BE2C (cell line): Measurements from ENCODE around the gene OVOL3.

ENCODE experiments used
- DNase-seq: peaks from one replicate; pipeline ENCODE4 v3.0.0-alpha.2; 2020
- H3K27me3 ChIP-seq: fragments of 250-450 bp; sonication (Bioruptor Pico); 2 replicates; pipeline ENCODE4 v1.5.1; 2020; ENCODE audit warnings: mild to moderate bottlenecking
- H3K36me3 ChIP-seq: fragments of 250-450 bp; sonication (Bioruptor Pico); 2 replicates; pipeline ENCODE4 v1.5.1; 2020; ENCODE audit warnings: mild to moderate bottlenecking
- H3K4me1 ChIP-seq: fragments of 250-450 bp; sonication (Bioruptor Pico); 2 replicates; pipeline ENCODE4 v1.5.1; 2020
- H3K4me3 ChIP-seq: 2 replicates; pipeline ENCODE4 v1.5.1; 2011; ENCODE audit warnings: low read depth, low read length
- H3K9me3 ChIP-seq: fragments of 250-450 bp; sonication (Bioruptor Pico); 2 replicates; pipeline ENCODE4 v1.5.1; 2020
- TF ChIP-seq, protein P1 (sequence below): IDR thresholded peaks from 2 replicates; pipeline ENCODE4 v1.5.1; 2012; ENCODE audit warnings: mild to moderate bottlenecking, low read depth, low read length

The OVOL3 gene

DNA sequence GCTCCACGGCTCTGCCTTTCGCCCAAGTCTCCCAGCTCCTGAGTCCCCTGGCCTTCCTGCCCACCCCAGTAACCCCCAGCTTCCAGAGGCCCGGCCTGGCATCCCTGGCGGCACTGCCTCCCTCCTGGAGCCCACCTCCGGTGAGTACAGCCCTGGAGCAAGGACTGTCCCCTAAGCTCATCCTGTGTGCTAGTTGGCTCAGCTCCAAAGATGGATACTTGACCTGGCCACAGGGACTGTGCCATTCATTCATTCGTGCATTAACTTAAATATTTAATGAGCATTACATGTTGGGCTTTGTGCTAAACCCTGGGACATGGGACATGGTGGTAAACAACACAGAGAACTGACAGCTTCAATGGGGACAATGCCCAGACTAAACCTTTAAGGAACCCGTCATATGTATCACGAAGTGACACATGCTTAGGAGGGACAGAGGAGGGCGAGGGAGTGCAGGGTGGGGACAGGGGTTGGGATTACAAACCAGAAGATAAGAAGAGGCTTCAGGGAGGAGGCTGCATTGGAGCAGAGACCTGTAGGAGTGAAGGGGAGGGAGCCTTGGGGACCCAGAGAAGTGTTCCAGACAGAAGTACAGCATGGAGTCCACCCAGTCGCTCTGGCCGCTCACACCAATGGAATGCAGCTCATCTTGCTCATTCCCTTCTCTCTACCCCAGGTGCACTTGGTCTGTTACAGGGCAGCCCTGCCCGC lies 6.9 kb upstream of the OVOL3 start:
- no peak for DNase-seq
- no peak overlapping the region for H3K4me3 ChIP-seq
- TF ChIP-seq, protein P1, sequence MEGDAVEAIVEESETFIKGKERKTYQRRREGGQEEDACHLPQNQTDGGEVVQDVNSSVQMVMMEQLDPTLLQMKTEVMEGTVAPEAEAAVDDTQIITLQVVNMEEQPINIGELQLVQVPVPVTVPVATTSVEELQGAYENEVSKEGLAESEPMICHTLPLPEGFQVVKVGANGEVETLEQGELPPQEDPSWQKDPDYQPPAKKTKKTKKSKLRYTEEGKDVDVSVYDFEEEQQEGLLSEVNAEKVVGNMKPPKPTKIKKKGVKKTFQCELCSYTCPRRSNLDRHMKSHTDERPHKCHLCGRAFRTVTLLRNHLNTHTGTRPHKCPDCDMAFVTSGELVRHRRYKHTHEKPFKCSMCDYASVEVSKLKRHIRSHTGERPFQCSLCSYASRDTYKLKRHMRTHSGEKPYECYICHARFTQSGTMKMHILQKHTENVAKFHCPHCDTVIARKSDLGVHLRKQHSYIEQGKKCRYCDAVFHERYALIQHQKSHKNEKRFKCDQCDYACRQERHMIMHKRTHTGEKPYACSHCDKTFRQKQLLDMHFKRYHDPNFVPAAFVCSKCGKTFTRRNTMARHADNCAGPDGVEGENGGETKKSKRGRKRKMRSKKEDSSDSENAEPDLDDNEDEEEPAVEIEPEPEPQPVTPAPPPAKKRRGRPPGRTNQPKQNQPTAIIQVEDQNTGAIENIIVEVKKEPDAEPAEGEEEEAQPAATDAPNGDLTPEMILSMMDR: no peak
- H3K4me1 ChIP-seq: no peaks in the 10 kb centered on the region
- no peaks in the 10 kb centered on the region for H3K9me3 ChIP-seq
- H3K27me3 ChIP-seq: no peaks in the 10 kb centered on the region
- H3K36me3 ChIP-seq: peaks cover 60% of the 10 kb centered on the region

DNA sequence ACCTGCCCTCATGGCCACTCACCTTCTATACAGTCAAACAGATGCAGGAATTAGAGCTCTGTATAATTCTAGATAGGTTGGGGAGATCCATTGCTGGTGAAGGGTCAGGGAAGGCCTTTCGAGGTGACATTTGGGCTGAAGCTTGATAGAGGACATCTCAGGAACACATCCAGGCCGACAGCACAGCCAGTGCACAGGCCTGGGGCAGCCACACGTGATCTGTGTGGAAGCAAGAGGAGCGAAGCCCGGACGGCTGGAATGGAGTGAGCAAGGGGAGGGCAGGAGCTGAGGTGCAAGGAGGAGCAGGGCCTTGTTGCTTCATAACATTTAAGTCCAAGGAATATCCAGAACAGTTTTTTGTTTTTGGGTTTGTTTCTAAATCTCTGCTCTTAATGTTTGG lies 4.5 kb upstream of the OVOL3 start:
- Histone ChIP-seq H3K36me3 (peaks cover 43% of the 10 kb centered on the region), H3K4me1 (no peaks in the 10 kb centered on the region), H3K9me3 (no peaks in the 10 kb centered on the region), H3K4me3 (no peak overlapping the region), H3K27me3 (no peaks in the 10 kb centered on the region)
- TF ChIP-seq, protein P1: no peak
- no peak for DNase-seq

DNA sequence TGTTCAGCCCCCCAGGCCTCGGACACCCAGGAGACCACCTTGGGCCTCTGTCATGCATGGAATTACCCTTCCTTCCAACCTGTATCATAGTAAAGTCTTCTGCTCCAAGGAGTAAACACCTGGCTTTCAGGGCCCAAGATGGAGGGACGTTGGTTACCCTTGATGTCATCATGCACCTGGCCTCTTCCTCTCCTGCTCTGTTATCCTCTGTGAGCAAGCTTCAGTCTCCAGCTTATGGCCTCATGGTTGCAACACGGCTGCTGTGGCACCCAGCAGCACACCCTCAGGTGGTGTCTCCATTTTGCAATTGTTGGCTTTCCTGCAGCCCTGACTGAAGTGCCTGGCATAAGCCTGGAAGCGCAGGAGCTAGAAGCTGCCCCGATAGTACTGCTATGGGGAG lies 4.0 kb upstream of the OVOL3 start:
- TF ChIP-seq, protein P1: no peak
- H3K4me3 ChIP-seq: no peak overlapping the region
- H3K27me3 ChIP-seq: no peaks in the 10 kb centered on the region
- H3K4me1 ChIP-seq: no peaks in the 10 kb centered on the region
- H3K9me3 ChIP-seq: no peaks in the 10 kb centered on the region
- H3K36me3 ChIP-seq: peaks cover 39% of the 10 kb centered on the region
- DNase-seq: no peak

DNA sequence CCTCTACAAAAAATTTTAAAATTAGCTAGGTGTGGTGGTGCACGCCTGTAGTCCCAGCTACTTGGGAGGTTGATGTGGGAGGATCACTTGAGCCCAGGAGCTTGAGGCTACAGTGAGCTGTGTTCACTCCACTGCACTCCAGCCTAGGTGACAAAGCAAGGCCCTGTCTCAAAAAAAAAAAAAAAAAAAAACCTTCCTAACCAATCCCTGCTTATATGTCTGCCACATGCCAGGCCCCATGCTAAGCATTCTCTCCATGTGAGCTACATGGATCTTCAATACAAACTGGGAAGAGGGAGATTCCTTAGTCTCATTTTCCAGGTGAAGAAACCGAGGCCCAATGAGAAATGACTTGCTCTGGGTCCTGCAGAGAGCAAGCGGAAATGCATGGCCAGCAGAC lies 2.3 kb upstream of the OVOL3 start:
- Histone ChIP-seq H3K9me3 (no peaks in the 10 kb centered on the region), H3K27me3 (no peaks in the 10 kb centered on the region), H3K4me1 (no peaks in the 10 kb centered on the region), H3K4me3 (no peak overlapping the region), H3K36me3 (peaks cover 32% of the 10 kb centered on the region)
- DNase-seq: no peak
- TF ChIP-seq, protein P1: no peak

DNA sequence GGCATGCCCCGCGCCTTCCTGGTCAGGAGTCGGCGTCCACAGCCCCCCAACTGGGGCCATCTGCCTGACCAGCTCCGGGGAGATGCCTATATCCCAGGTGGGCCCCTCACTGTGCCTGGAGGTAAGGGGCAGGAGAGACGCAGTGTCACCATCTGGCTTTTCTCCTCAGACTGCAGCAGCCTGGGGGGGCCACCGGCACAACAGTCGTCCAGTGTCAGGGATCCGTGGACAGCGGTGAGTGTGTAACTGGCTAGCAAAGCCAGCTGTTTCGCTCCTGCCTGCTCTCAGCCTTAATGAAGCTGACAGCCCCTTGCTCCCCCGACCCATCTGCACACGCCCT lies 227 bp downstream of the OVOL3 start:
- DNase-seq: no peak
- H3K4me1 ChIP-seq: no peaks in the 10 kb centered on the region
- no peaks in the 10 kb centered on the region for H3K9me3 ChIP-seq
- TF ChIP-seq, protein P1: no peak
- H3K36me3 ChIP-seq: peaks cover 10% of the 10 kb centered on the region; the same call in 1 of the 2 replicates
- H3K4me3 ChIP-seq: no peak overlapping the region
- no peaks in the 10 kb centered on the region for H3K27me3 ChIP-seq

DNA sequence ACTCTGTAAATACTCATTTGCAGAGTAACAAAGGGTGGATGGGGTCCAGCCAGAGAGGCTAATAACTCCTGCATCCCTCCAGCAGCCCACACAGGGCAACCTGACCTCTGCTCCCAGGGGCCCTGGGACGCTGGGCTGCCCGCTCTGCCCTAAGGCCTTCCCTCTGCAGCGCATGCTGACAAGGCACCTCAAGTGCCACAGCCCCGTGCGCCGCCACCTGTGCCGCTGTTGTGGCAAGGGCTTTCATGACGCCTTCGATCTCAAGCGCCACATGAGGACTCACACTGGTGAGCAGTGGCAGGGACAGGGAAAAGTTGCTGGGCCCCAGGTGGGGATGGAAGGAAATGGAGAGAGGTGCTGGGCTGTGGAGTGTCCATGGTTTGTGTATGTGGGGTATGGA lies 1.7 kb downstream of the OVOL3 start:
- Histone ChIP-seq H3K27me3 (no peaks in the 10 kb centered on the region), H3K4me3 (no peak overlapping the region), H3K4me1 (no peaks in the 10 kb centered on the region), H3K36me3 (peaks cover 15% of the 10 kb centered on the region; the same call in 1 of the 2 replicates), H3K9me3 (no peaks in the 10 kb centered on the region)
- no peak for DNase-seq
- TF ChIP-seq, protein P1: no peak
